ENCODE measurements around the gene LOXL1.

Gene LOXL1

GRCh38 chr15:73985101-73985873 is 59.0 kb downstream of the LOXL1 start:
- peak overlapping the region; percentile 22 for H3K9ac ChIP-seq (ENCODE audit: low read length)
- H3K4me1 ChIP-seq (ENCODE audit: control insufficient read depth, insufficient read depth, low read depth, low read length), result peaks cover 76% of the 10 kb centered on the region
- H4K91ac ChIP-seq (ENCODE audit: low read length), result peak overlapping the region; percentile 83
- 90% methylated on average over 13 of the region's 13 CpGs for WGBS
- H2AFZ ChIP-seq (ENCODE audit: low read depth, low read length), result no peak overlapping the region
- H2BK15ac ChIP-seq (ENCODE audit: low read depth, poor library complexity, severe bottlenecking), result peak overlapping the region; percentile 26
- H3K79me1 ChIP-seq (replicated peaks; ENCODE audit: low read length, poor library complexity, severe bottlenecking), result peaks cover 5% of the 10 kb centered on the region
- peak overlapping the region; percentile 99 for H2AK5ac ChIP-seq (ENCODE audit: low read length, severe bottlenecking)
- H3K4me2 ChIP-seq (ENCODE audit: low read length, poor library complexity, severe bottlenecking), result no peak overlapping the region
- no peak overlapping the region for H2BK120ac ChIP-seq (ENCODE audit: low read depth, low read length)
- no peaks in the 10 kb centered on the region for H3K9me3 ChIP-seq (ENCODE audit: control insufficient read depth, low read length)
- peak overlapping the region; percentile 73 for H2BK5ac ChIP-seq (ENCODE audit: low read depth, low read length, poor library complexity, severe bottlenecking)
- H3K4me3 ChIP-seq (ENCODE audit: insufficient read depth in 1 of 2, low read depth in 1 of 2, low read length in 2 of 2), result no peak overlapping the region
- H3K27ac ChIP-seq (ENCODE audit: low read length, poor library complexity, severe bottlenecking), result peak overlapping the region; percentile 99
- DNase-seq, result no peak
- peak overlapping the region; percentile 83 for H4K8ac ChIP-seq (ENCODE audit: low read length)
- peak overlapping the region in 1 of 2 experiments; percentile 38 for H3K14ac ChIP-seq (ENCODE audit: low read length in 2 of 2)
- no peaks in the 10 kb centered on the region for H3K27me3 ChIP-seq (ENCODE audit: control insufficient read depth in 1 of 2, insufficient read depth in 1 of 2, low read length in 2 of 2)
- H3K23ac ChIP-seq (ENCODE audit: low read length in 2 of 2), result no peak overlapping the region
- H2BK12ac ChIP-seq (ENCODE audit: low read length in 2 of 2), result peak overlapping the region; percentile 67 to 90
- peak overlapping the region; percentile 6 to 85 for H3K4ac ChIP-seq (ENCODE audit: low read depth in 1 of 2, low read length in 2 of 2)
- H3K18ac ChIP-seq (ENCODE audit: low read depth in 1 of 2, low read length in 2 of 2), result peak overlapping the region; percentile 52 to 79
- H3K36me3 ChIP-seq (ENCODE audit: control insufficient read depth in 1 of 2, insufficient read depth in 2 of 2, low read depth in 1 of 2, low read length in 2 of 2), result peaks cover 21 to 30% of the 10 kb centered on the region in 2 experiments

- Histone ChIP-seq H3K4me1 (ENCODE audit: control insufficient read depth, insufficient read depth, low read depth, low read length) (peaks cover 79% of the 10 kb centered on the region), H3K27me3 (ENCODE audit: control insufficient read depth in 1 of 2, insufficient read depth in 1 of 2, low read length in 2 of 2) (no peaks in the 10 kb centered on the region), H2BK5ac (ENCODE audit: low read depth, low read length, poor library complexity, severe bottlenecking) (peak overlapping the region; percentile 36), H3K79me1 (replicated peaks; ENCODE audit: low read length, poor library complexity, severe bottlenecking) (peaks cover 11% of the 10 kb centered on the region), H3K9ac (ENCODE audit: low read length) (peak overlapping the region; percentile 5), H2AK5ac (ENCODE audit: low read length, severe bottlenecking) (peak overlapping the region; percentile 99), H4K8ac (ENCODE audit: low read length) (no peak overlapping the region), H4K91ac (ENCODE audit: low read length) (no peak overlapping the region), H3K14ac (ENCODE audit: low read length in 2 of 2) (no peak overlapping the region), H2AFZ (ENCODE audit: low read depth, low read length) (no peak overlapping the region), H2BK12ac (ENCODE audit: low read length in 2 of 2) (peak overlapping the region in 1 of 2 experiments; percentile 93), H3K4ac (ENCODE audit: low read depth in 1 of 2, low read length in 2 of 2) (peak overlapping the region; percentile 6 to 15), H3K18ac (ENCODE audit: low read depth in 1 of 2, low read length in 2 of 2) (peak overlapping the region; percentile 14 to 64), H3K23ac (ENCODE audit: low read length in 2 of 2) (no peak overlapping the region), H2BK15ac (ENCODE audit: low read depth, poor library complexity, severe bottlenecking) (no peak overlapping the region), H3K9me3 (ENCODE audit: control insufficient read depth, low read length) (no peaks in the 10 kb centered on the region), H3K27ac (ENCODE audit: low read length, poor library complexity, severe bottlenecking) (peak overlapping the region; percentile 99), H3K4me3 (ENCODE audit: insufficient read depth in 1 of 2, low read depth in 1 of 2, low read length in 2 of 2) (no peak overlapping the region), H2BK120ac (ENCODE audit: low read depth, low read length) (peak overlapping the region; percentile 39), H3K36me3 (ENCODE audit: control insufficient read depth in 1 of 2, insufficient read depth in 2 of 2, low read depth in 1 of 2, low read length in 2 of 2) (peaks cover 21 to 31% of the 10 kb centered on the region in 2 experiments), H3K4me2 (ENCODE audit: low read length, poor library complexity, severe bottlenecking) (no peak overlapping the region)
- peak; percentile 59 for DNase-seq
- WGBS, result 64% methylated on average over 7 of the region's 7 CpGs
These were observed 60.0 kb downstream of the LOXL1 start for GRCh38 chr15:73986055-73986775.

- H2AK5ac ChIP-seq (ENCODE audit: low read length, severe bottlenecking), result peak overlapping the region; percentile 87
- no peaks in the 10 kb centered on the region for H3K27me3 ChIP-seq (ENCODE audit: control insufficient read depth in 1 of 2, insufficient read depth in 1 of 2, low read length in 2 of 2)
- WGBS, result 89% methylated on average over 1 of the region's 1 CpG
These were observed 60.5 kb downstream of the LOXL1 start for GRCh38 chr15:73986776-73987056.

GRCh38 chr15:73987250-73987649 is 61.0 kb downstream of the LOXL1 start:
- no peak overlapping the region for H2BK15ac ChIP-seq (ENCODE audit: low read depth, poor library complexity, severe bottlenecking)
- H3K27me3 ChIP-seq (ENCODE audit: control insufficient read depth in 1 of 2, insufficient read depth in 1 of 2, low read length in 2 of 2), result no peaks in the 10 kb centered on the region
- H3K27ac ChIP-seq (ENCODE audit: low read length, poor library complexity, severe bottlenecking), result peak overlapping the region; percentile 99
- H2BK12ac ChIP-seq (ENCODE audit: low read length in 2 of 2), result peak overlapping the region in 1 of 2 experiments; percentile 93
- peaks cover 74% of the 10 kb centered on the region for H3K4me1 ChIP-seq (ENCODE audit: control insufficient read depth, insufficient read depth, low read depth, low read length)
- H3K14ac ChIP-seq (ENCODE audit: low read length in 2 of 2), result no peak overlapping the region
- H3K4ac ChIP-seq (ENCODE audit: low read depth in 1 of 2, low read length in 2 of 2), result no peak overlapping the region
- peaks cover 21 to 31% of the 10 kb centered on the region in 2 experiments for H3K36me3 ChIP-seq (ENCODE audit: control insufficient read depth in 1 of 2, insufficient read depth in 2 of 2, low read depth in 1 of 2, low read length in 2 of 2)
- H2AK5ac ChIP-seq (ENCODE audit: low read length, severe bottlenecking), result peak overlapping the region; percentile 87
- 97% methylated on average over 3 of the region's 4 CpGs for WGBS
- DNase-seq, result no peak
- no peak overlapping the region for H3K9ac ChIP-seq (ENCODE audit: low read length)
- no peak overlapping the region for H3K23ac ChIP-seq (ENCODE audit: low read length in 2 of 2)
- no peak overlapping the region for H2AFZ ChIP-seq (ENCODE audit: low read depth, low read length)
- H2BK120ac ChIP-seq (ENCODE audit: low read depth, low read length), result no peak overlapping the region
- H3K4me2 ChIP-seq (ENCODE audit: low read length, poor library complexity, severe bottlenecking), result no peak overlapping the region
- H3K9me3 ChIP-seq (ENCODE audit: control insufficient read depth, low read length), result no peaks in the 10 kb centered on the region
- peaks cover 17% of the 10 kb centered on the region for H3K79me1 ChIP-seq (replicated peaks; ENCODE audit: low read length, poor library complexity, severe bottlenecking)
- H3K18ac ChIP-seq (ENCODE audit: low read depth in 1 of 2, low read length in 2 of 2), result peak overlapping the region; percentile 14 to 64
- H4K8ac ChIP-seq (ENCODE audit: low read length), result no peak overlapping the region
- peak overlapping the region; percentile 59 for H2BK5ac ChIP-seq (ENCODE audit: low read depth, low read length, poor library complexity, severe bottlenecking)
- H4K91ac ChIP-seq (ENCODE audit: low read length), result no peak overlapping the region
- no peak overlapping the region for H3K4me3 ChIP-seq (ENCODE audit: insufficient read depth in 1 of 2, low read depth in 1 of 2, low read length in 2 of 2)

More at GRCh38 chr15:73986776-73987056, 60.5 kb downstream of the LOXL1 start:
- no peak for DNase-seq
- Histone ChIP-seq H3K4me3 (ENCODE audit: insufficient read depth in 1 of 2, low read depth in 1 of 2, low read length in 2 of 2) (no peak overlapping the region), H3K4me2 (ENCODE audit: low read length, poor library complexity, severe bottlenecking) (no peak overlapping the region), H3K9me3 (ENCODE audit: control insufficient read depth, low read length) (no peaks in the 10 kb centered on the region), H4K91ac (ENCODE audit: low read length) (peak overlapping the region; percentile 48), H3K14ac (ENCODE audit: low read length in 2 of 2) (peak overlapping the region in 1 of 2 experiments; percentile 80), H2BK5ac (ENCODE audit: low read depth, low read length, poor library complexity, severe bottlenecking) (no peak overlapping the region), H2BK15ac (ENCODE audit: low read depth, poor library complexity, severe bottlenecking) (peak overlapping the region; percentile 6), H2AFZ (ENCODE audit: low read depth, low read length) (no peak overlapping the region), H3K36me3 (ENCODE audit: control insufficient read depth in 1 of 2, insufficient read depth in 2 of 2, low read depth in 1 of 2, low read length in 2 of 2) (peaks cover 21 to 31% of the 10 kb centered on the region in 2 experiments), H3K27ac (ENCODE audit: low read length, poor library complexity, severe bottlenecking) (peak overlapping the region; percentile 99), H3K23ac (ENCODE audit: low read length in 2 of 2) (no peak overlapping the region), H2BK120ac (ENCODE audit: low read depth, low read length) (no peak overlapping the region), H2BK12ac (ENCODE audit: low read length in 2 of 2) (peak overlapping the region; percentile 12 to 93), H4K8ac (ENCODE audit: low read length) (peak overlapping the region; percentile 21), H3K79me1 (replicated peaks; ENCODE audit: low read length, poor library complexity, severe bottlenecking) (peaks cover 16% of the 10 kb centered on the region), H3K4me1 (ENCODE audit: control insufficient read depth, insufficient read depth, low read depth, low read length) (peaks cover 80% of the 10 kb centered on the region), H3K9ac (ENCODE audit: low read length) (no peak overlapping the region), H3K18ac (ENCODE audit: low read depth in 1 of 2, low read length in 2 of 2) (peak overlapping the region; percentile 14 to 64), H3K4ac (ENCODE audit: low read depth in 1 of 2, low read length in 2 of 2) (peak overlapping the region; percentile 15 to 60)

All from mesenchymal stem cell (in vitro differentiated cells and primary cell).